NCI-H128 (cell line): ENCODE data around the gene SAMD14.

Experiments
- DNase-seq: peaks from one replicate; lab custom pipeline; 2025; ENCODE audit not compliant: unreplicated experiment; lab: John Stamatoyannopoulos, UW

SAMD14 gene

GRCh38 chr17:50148226-50149090 is 18.5 kb upstream of the SAMD14 start:
- no peak for DNase-seq

GRCh38 chr17:50147841-50148225 is 17.9 kb upstream of the SAMD14 start:
- no peak for DNase-seq

GRCh38 chr17:50146927-50147665 is 17.1 kb upstream of the SAMD14 start:
- no peak for DNase-seq

- DNase-seq: no peak
Observed at GRCh38 chr17:50146230-50146926, 16.4 kb upstream of the SAMD14 start.

GRCh38 chr17:50145532-50146229 is 15.7 kb upstream of the SAMD14 start:
- DNase-seq: no peak

GRCh38 chr17:50144845-50145531 is 15.0 kb upstream of the SAMD14 start:
- DNase-seq: no peak

GRCh38 chr17:50144355-50144754 is 14.4 kb upstream of the SAMD14 start:
- no peak for DNase-seq

- DNase-seq: no peak
Observed at GRCh38 chr17:50143461-50144176, 13.7 kb upstream of the SAMD14 start.

- DNase-seq: no peak
Observed at GRCh38 chr17:50141745-50142110, 11.8 kb upstream of the SAMD14 start.

GRCh38 chr17:50141026-50141744 is 11.2 kb upstream of the SAMD14 start:
- DNase-seq: no peak

- DNase-seq: no peak
Observed at GRCh38 chr17:50139950-50140885, 10.3 kb upstream of the SAMD14 start.

- DNase-seq: no peak
Observed at GRCh38 chr17:50139185-50139783, 9.3 kb upstream of the SAMD14 start.

GRCh38 chr17:50137042-50137441 is 7.1 kb upstream of the SAMD14 start:
- DNase-seq: no peak

GRCh38 chr17:50136096-50136687 is 6.2 kb upstream of the SAMD14 start:
- no peak for DNase-seq

GRCh38 chr17:50135316-50136095 is 5.5 kb upstream of the SAMD14 start:
- no peak for DNase-seq

GRCh38 chr17:50134206-50135110 is 4.5 kb upstream of the SAMD14 start:
- no peak for DNase-seq
